ENCODE measurements around the gene PANK1. TPM values are rescaled to one million over a fixed set of nuclear protein-coding genes. Genes with fewer than 3 reads are reported as not detected.

The PANK1 gene
- total and polyA plus RNA-seq, 2 experiments from 2014 or later: 16.9 to 38.2 TPM

DNA sequence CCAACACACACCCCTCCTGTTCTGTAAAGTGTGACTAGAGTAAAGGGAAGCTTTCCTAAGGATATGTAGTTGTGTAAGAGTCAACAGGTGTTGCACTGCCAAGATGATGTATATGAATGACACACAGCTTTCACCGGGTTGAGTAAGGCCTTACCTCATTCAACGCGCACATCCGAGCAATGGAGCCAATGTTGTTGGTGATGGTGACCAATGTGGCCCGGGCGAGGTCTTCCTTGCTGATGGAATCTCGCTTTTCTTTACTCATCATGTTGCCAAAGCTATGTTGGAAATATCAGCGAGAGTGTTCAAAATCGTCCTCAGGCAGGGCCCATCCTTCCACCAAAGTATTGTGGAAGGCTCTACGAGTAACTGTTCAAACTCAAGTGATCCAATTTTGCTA is 52.0 kb downstream of the PANK1 start:
- no peaks in the 10 kb centered on the region for H3K9me3 ChIP-seq (ENCODE audit: low read depth)
- peaks cover 19% of the 10 kb centered on the region for H3K36me3 ChIP-seq
- TF ChIP-seq, protein P1, sequence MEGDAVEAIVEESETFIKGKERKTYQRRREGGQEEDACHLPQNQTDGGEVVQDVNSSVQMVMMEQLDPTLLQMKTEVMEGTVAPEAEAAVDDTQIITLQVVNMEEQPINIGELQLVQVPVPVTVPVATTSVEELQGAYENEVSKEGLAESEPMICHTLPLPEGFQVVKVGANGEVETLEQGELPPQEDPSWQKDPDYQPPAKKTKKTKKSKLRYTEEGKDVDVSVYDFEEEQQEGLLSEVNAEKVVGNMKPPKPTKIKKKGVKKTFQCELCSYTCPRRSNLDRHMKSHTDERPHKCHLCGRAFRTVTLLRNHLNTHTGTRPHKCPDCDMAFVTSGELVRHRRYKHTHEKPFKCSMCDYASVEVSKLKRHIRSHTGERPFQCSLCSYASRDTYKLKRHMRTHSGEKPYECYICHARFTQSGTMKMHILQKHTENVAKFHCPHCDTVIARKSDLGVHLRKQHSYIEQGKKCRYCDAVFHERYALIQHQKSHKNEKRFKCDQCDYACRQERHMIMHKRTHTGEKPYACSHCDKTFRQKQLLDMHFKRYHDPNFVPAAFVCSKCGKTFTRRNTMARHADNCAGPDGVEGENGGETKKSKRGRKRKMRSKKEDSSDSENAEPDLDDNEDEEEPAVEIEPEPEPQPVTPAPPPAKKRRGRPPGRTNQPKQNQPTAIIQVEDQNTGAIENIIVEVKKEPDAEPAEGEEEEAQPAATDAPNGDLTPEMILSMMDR (IDR thresholded peaks at IDR 0.05; ENCODE audit: low read depth, low read length): no peak
- H3K27me3 ChIP-seq: no peaks in the 10 kb centered on the region
- no peak overlapping the region for H3K4me3 ChIP-seq
- H3K27ac ChIP-seq: peak overlapping the region; percentile 97
- peaks cover 30% of the 10 kb centered on the region for H3K4me1 ChIP-seq (ENCODE audit: low read depth)
- DNase-seq (ENCODE audit: low read depth in 1 of 2, low spot score in 1 of 2): no peak

- Histone ChIP-seq H3K36me3 (peaks cover 20% of the 10 kb centered on the region), H3K4me1 (ENCODE audit: low read depth) (peaks cover 30% of the 10 kb centered on the region), H3K4me3 (no peak overlapping the region), H3K27ac (peak overlapping the region; percentile 97), H3K9me3 (ENCODE audit: low read depth) (no peaks in the 10 kb centered on the region), H3K27me3 (no peaks in the 10 kb centered on the region)
- DNase-seq (ENCODE audit: low read depth in 1 of 2, low spot score in 1 of 2): no peak
- TF ChIP-seq, protein P1 (IDR thresholded peaks at IDR 0.05; ENCODE audit: low read depth, low read length): no peak
Measured at GRCh38 chr10:89592539-89592938, 52.5 kb downstream of the PANK1 start.

GRCh38 chr10:89591796-89592271 is 53.2 kb downstream of the PANK1 start:
- Histone ChIP-seq H3K9me3 (ENCODE audit: low read depth) (no peaks in the 10 kb centered on the region), H3K4me3 (no peak overlapping the region), H3K36me3 (peaks cover 24% of the 10 kb centered on the region), H3K4me1 (ENCODE audit: low read depth) (peaks cover 30% of the 10 kb centered on the region), H3K27ac (peak overlapping the region; percentile 97), H3K27me3 (no peaks in the 10 kb centered on the region)
- DNase-seq (ENCODE audit: low read depth in 1 of 2, low spot score in 1 of 2): peak; percentile 21 to 58
- TF ChIP-seq, protein P1 (IDR thresholded peaks at IDR 0.05; ENCODE audit: low read depth, low read length): no peak

GRCh38 chr10:89591111-89591795 is 53.8 kb downstream of the PANK1 start:
- H3K36me3 ChIP-seq: peaks cover 21% of the 10 kb centered on the region
- H3K4me3 ChIP-seq: no peak overlapping the region
- TF ChIP-seq, protein P1 (IDR thresholded peaks at IDR 0.05; ENCODE audit: low read depth, low read length): no peak
- H3K4me1 ChIP-seq (ENCODE audit: low read depth): peaks cover 30% of the 10 kb centered on the region
- peak overlapping the region; percentile 97 for H3K27ac ChIP-seq
- DNase-seq (ENCODE audit: low read depth in 1 of 2, low spot score in 1 of 2): peak in 1 of 2 donors; percentile 28
- H3K27me3 ChIP-seq: no peaks in the 10 kb centered on the region
- no peaks in the 10 kb centered on the region for H3K9me3 ChIP-seq (ENCODE audit: low read depth)

DNA sequence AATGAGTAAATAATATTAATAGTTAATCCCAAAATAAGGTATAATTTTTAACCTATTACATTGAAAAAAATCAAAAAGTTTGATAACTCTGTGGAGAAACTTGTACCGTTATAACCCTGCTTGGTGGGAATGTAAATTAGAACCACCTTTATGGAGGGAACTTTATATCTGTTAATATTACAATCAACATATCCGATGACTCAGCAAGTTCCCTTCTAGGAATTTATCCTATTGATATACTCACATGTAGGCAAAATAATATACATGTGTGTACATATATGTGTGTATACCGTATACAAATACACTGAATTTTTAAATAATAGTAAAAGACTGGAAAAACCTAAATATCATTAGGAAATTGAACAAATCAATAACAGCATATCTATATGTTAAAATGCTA is 54.7 kb downstream of the PANK1 start:
- TF ChIP-seq, protein P1 (IDR thresholded peaks at IDR 0.05; ENCODE audit: low read depth, low read length): no peak
- no peak overlapping the region for H3K27ac ChIP-seq
- no peaks in the 10 kb centered on the region for H3K27me3 ChIP-seq
- peaks cover 21% of the 10 kb centered on the region for H3K36me3 ChIP-seq
- DNase-seq (ENCODE audit: low read depth in 1 of 2, low spot score in 1 of 2): no peak
- H3K4me3 ChIP-seq: no peak overlapping the region
- peaks cover 30% of the 10 kb centered on the region for H3K4me1 ChIP-seq (ENCODE audit: low read depth)
- H3K9me3 ChIP-seq (ENCODE audit: low read depth): no peaks in the 10 kb centered on the region
